Loucy (cell line): ENCODE results near the gene CCIN.
"Not testable (repeated sequence)": the region's sequence is repeated elsewhere in the genome, so short reads cannot be mapped to it uniquely, and the experiment has no call there.

Source experiments
- H2AFZ ChIP-seq: fragments of 200-600 bp; sonication (generic); 2 replicates; pipeline ENCODE4 v1.6.0; 2016; ENCODE audit warnings: antibody characterized with exemption, mild to moderate bottlenecking, low read length, moderate library complexity
- H3F3A ChIP-seq: fragments of 200-600 bp; 2 replicates; pipeline ENCODE4 v1.6.0; 2016; ENCODE audit warnings: antibody characterized with exemption, low read depth, mild to moderate bottlenecking
- H3K27me3 ChIP-seq: fragments of 200-600 bp; sonication (generic); 2 replicates; pipeline ENCODE4 v1.6.1; 2014; ENCODE audit warnings: low read length, mild to moderate bottlenecking; ENCODE audit not compliant: insufficient read depth, poor library complexity, severe bottlenecking
- H3K36me3 ChIP-seq: fragments of 200-600 bp; sonication (generic); 2 replicates; pipeline ENCODE4 v1.6.1; 2016; ENCODE audit warnings: low read length; ENCODE audit not compliant: insufficient read depth
- H3K4me1 ChIP-seq: fragments of 200-600 bp; sonication (generic); 2 replicates; pipeline ENCODE4 v1.5.1; 2014; ENCODE audit warnings: low read length, mild to moderate bottlenecking; ENCODE audit not compliant: insufficient read depth, poor library complexity, severe bottlenecking
- H3K4me2 ChIP-seq: fragments of 200-600 bp; sonication (generic); 2 replicates; pipeline ENCODE4 v1.6.0; 2014; ENCODE audit warnings: antibody characterized with exemption, low read length, low read depth, mild to moderate bottlenecking; ENCODE audit not compliant: poor library complexity, severe bottlenecking
- H3K4me3 ChIP-seq: fragments of 200-600 bp; sonication (generic); 2 replicates; pipeline ENCODE4 v1.5.1; 2014; ENCODE audit warnings: low read length, mild to moderate bottlenecking, mixed read lengths; ENCODE audit not compliant: poor library complexity, severe bottlenecking
- H3K79me2 ChIP-seq: fragments of 200-600 bp; sonication (generic); 2 replicates; pipeline ENCODE4 v1.6.1; 2014; ENCODE audit warnings: low read length; ENCODE audit not compliant: insufficient read depth
- H3K9ac ChIP-seq: fragments of 200-600 bp; sonication (generic); 2 replicates; pipeline ENCODE4 v1.6.0; 2014; ENCODE audit warnings: mild to moderate bottlenecking, low read depth, low read length, moderate library complexity; ENCODE audit not compliant: poor library complexity, severe bottlenecking
- H3K9me2 ChIP-seq: fragments of 200-600 bp; sonication (generic); replicated peaks from 2 replicates; pipeline ENCODE4 v1.6.1; 2016; ENCODE audit warnings: low read depth, low read length, mixed read lengths
- H3K9me3 ChIP-seq: fragments of 200-600 bp; sonication (generic); 2 replicates; pipeline ENCODE4 v1.6.1; 2014; ENCODE audit warnings: mild to moderate bottlenecking, antibody characterized with exemption, low read length, low read depth; ENCODE audit not compliant: insufficient read depth
- H4K20me1 ChIP-seq: fragments of 200-600 bp; sonication (generic); 2 replicates; pipeline ENCODE4 v1.6.0; 2014; ENCODE audit warnings: antibody characterized with exemption, low read length, mild to moderate bottlenecking; ENCODE audit not compliant: insufficient read depth, poor library complexity, severe bottlenecking
- CTCF ChIP-seq: fragments of 200-600 bp; sonication (generic); conservative IDR thresholded peaks from 2 replicates; pipeline ENCODE4 v1.5.1; 2014; ENCODE audit warnings: mild to moderate bottlenecking, antibody characterized with exemption, low read length
- EZH2phosphoT487 ChIP-seq: fragments of 200-600 bp; IDR thresholded peaks from 2 replicates; pipeline ENCODE4 v1.6.1; 2018; ENCODE audit warnings: antibody characterized with exemption, mild to moderate bottlenecking, moderate library complexity, borderline replicate concordance

CCIN gene

GRCh38 chr9:36174731-36175130, 5.5 kb downstream of the CCIN start:
- Histone ChIP-seq H3K27me3 (no peaks in the 10 kb centered on the region), H3F3A (no peaks in the 10 kb centered on the region), H3K79me2 (no peaks in the 10 kb centered on the region), H3K9me3 (no peaks in the 10 kb centered on the region), H3K36me3 (no peaks in the 10 kb centered on the region), H3K4me1 (peaks cover 5% of the 10 kb centered on the region), H3K9me2 (no peaks in the 10 kb centered on the region), H3K4me2 (no peak overlapping the region), H3K9ac (no peak overlapping the region), H3K4me3 (no peak overlapping the region), H4K20me1 (no peaks in the 10 kb centered on the region), H2AFZ (no peak overlapping the region)
- TF ChIP-seq CTCF (no peak), EZH2phosphoT487 (no peak)

GRCh38 chr9:36175209-36175608, 6.0 kb downstream of the CCIN start:
- not testable (repeated sequence) for H3K4me1 ChIP-seq, H3K4me3 ChIP-seq, H3K9me3 ChIP-seq, H3K79me2 ChIP-seq, H3K9me2 ChIP-seq, H4K20me1 ChIP-seq, H3K9ac ChIP-seq, H3K36me3 ChIP-seq, H3K4me2 ChIP-seq, H3K27me3 ChIP-seq, H2AFZ ChIP-seq, H3F3A ChIP-seq

DNA sequence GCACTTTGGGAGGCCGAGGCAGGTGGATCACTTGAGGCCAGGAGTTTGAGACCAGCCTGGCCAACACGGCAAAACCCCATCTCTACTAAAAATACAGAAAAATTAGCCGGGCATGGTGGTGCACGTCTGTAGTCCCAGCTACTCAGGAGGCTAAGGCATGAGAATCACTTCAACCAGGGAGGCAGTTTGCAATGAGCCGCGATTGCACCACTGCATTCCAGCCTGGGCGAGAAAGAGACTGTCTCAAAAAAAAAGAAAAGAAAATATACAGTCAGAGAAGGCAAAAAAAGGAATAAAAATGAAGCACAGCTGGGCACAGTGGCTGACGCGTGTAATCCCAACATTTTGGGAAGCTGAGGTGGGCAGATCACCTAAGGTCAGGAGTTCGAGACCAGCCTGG, 7.3 kb downstream of the CCIN start:
- not testable (repeated sequence) for H3K4me3 ChIP-seq, H2AFZ ChIP-seq, H4K20me1 ChIP-seq, H3K4me1 ChIP-seq, H3K9ac ChIP-seq, H3K9me3 ChIP-seq, H3F3A ChIP-seq, H3K9me2 ChIP-seq, H3K79me2 ChIP-seq, H3K36me3 ChIP-seq, H3K27me3 ChIP-seq, H3K4me2 ChIP-seq

DNA sequence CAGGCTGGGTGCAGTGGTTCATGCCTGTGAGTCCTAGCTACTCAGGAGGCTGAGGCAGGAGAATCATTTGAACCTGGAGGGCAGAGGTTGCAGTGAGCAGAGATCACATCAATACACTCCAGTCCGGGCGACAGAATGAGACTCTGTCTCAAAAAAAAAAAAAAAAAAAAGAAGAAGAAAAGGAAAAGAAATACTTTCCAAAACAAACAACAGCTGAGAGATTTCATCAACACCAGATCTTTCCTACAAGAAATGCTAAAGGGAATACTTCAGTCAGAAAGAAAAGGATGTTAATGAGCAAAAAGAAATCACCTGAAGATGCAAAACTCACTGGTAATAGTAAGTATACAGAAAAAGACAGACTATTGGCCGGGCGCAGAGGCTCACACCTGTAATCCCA, 8.4 kb downstream of the CCIN start:
- Histone ChIP-seq H4K20me1 (no peaks in the 10 kb centered on the region), H3K4me2 (no peak overlapping the region), H2AFZ (no peak overlapping the region), H3K9me3 (no peaks in the 10 kb centered on the region), H3K79me2 (no peaks in the 10 kb centered on the region), H3K4me3 (no peak overlapping the region), H3K27me3 (no peaks in the 10 kb centered on the region), H3K9ac (no peak overlapping the region), H3K4me1 (peaks cover 5% of the 10 kb centered on the region), H3F3A (no peaks in the 10 kb centered on the region), H3K36me3 (no peaks in the 10 kb centered on the region), H3K9me2 (no peaks in the 10 kb centered on the region)
- TF ChIP-seq CTCF (no peak), EZH2phosphoT487 (no peak)

- H3K9me2 ChIP-seq, H3K27me3 ChIP-seq, H3F3A ChIP-seq, H3K4me2 ChIP-seq, H3K9me3 ChIP-seq, H3K36me3 ChIP-seq, H2AFZ ChIP-seq, H4K20me1 ChIP-seq, H3K79me2 ChIP-seq, H3K9ac ChIP-seq, H3K4me3 ChIP-seq, H3K4me1 ChIP-seq: not testable (repeated sequence)
These were observed 11.1 kb downstream of the CCIN start for GRCh38 chr9:36180243-36180642.
